HG03378 (cell line): Measurements from ENCODE around the gene AFF1.
A peak's percentile ranks its signal among the peaks of the same experiment; 100 is the strongest.
"Not testable (repeated sequence)": the region's sequence is repeated elsewhere in the genome, so short reads cannot be mapped to it uniquely, and the experiment has no call there.

Experiments used
- ATAC-seq: cut with Tn5 transposase; IDR thresholded peaks from one replicate; pipeline ENCODE4 v1.9.1; 2021; ENCODE audit warnings: mild to moderate bottlenecking, moderate library complexity; ENCODE audit not compliant: unreplicated experiment

The AFF1 gene

DNA sequence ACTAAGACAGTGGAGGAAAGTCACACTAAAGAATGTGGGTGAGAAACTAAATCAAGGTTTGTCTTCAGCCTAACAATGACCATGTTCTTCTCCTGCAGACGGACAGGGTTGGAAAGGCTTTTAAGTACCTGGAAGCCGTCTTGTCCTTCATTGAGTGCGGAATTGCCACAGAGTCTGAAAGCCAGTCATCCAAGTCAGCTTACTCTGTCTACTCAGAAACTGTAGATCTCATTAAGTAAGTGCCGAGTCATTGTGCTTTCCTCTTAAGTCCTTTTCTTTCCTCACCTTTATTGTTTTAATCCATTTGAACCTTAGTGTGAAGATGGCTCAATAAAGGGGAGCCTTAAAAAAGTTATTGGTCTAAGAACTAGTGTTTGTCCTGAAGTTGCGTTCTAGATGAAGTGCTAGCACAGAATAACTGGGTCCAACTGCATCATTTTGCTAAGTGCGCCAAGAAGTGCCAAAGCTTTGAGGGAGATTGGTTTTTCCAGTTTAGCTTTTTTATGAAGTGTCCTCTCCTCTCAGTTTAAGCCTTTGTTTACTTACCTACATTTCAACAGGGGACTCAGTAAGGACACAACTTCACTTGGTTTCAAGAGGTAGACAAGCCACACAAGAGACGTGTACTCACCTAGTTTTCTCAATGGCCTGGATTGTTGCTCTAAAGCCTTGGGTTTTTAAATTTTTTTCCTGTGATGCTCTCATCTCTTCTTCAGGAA is 196.3 kb downstream of the AFF1 start:
- no peak for ATAC-seq

DNA sequence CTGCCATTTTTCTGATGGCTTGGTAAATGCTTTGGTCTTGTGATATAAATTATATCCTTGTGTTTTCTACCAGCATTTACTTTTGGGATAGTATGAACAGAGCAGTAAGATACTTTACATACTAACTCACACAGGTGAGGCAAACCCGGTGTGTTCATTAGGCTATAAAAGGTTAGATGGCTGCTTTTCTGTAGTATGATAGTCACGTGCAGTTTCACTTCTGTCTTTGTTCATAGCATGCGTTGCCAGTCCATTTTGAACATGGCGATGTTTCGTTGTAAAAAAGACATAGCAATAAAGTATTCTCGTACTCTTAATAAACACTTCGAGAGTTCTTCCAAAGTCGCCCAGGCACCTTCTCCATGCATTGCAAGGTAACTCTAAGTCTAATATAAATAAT is 197.2 kb downstream of the AFF1 start:
- ATAC-seq: no peak

GRCh38 chr4:87133183-87133582 is 198.4 kb downstream of the AFF1 start:
- ATAC-seq: no peak

GRCh38 chr4:87134122-87134521 is 199.3 kb downstream of the AFF1 start:
- no peak for ATAC-seq

DNA sequence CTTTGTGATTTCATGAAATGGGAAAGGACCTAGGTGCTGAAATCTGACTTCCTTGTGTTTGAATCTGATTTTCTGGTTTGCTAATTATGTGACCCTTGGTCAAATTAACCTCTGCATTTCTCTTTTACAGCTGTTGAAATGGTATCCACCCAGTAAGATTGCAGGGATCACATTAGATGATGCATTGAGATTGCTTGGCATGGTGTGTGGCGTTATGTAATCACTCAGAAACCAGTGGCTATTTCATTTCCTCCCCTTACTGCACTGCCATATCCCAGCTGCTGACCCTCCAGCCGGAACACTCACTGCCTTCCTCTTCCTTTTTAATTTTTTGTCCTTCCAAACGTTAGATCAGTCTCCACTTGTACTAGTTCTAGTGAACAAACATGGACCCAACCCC is 206.6 kb downstream of the AFF1 start:
- no peak for ATAC-seq

- ATAC-seq: no peak
Observed at GRCh38 chr4:87144356-87144755, 209.5 kb downstream of the AFF1 start.

DNA sequence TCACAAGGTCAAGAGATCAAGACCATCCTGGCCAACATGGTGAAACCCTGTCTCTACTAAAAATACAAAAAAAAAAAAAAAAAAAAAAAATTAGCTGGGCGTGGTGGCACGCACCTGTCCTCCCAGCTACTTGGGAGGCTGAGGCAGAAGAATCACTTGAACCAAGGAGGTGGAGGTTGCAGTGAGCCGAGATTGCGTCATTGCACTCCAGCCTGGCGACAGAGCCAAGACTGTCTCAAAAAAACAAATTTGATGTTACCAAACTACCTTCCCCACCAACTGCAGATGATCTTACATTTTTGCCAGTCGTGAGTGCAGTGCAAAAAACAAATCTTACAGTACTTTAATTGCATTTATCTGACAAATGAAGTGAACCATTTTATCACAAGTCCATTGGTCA is 211.1 kb downstream of the AFF1 start:
- ATAC-seq: not testable (repeated sequence)

- ATAC-seq: no peak
Observed at GRCh38 chr4:87147116-87147515, 212.3 kb downstream of the AFF1 start.

DNA sequence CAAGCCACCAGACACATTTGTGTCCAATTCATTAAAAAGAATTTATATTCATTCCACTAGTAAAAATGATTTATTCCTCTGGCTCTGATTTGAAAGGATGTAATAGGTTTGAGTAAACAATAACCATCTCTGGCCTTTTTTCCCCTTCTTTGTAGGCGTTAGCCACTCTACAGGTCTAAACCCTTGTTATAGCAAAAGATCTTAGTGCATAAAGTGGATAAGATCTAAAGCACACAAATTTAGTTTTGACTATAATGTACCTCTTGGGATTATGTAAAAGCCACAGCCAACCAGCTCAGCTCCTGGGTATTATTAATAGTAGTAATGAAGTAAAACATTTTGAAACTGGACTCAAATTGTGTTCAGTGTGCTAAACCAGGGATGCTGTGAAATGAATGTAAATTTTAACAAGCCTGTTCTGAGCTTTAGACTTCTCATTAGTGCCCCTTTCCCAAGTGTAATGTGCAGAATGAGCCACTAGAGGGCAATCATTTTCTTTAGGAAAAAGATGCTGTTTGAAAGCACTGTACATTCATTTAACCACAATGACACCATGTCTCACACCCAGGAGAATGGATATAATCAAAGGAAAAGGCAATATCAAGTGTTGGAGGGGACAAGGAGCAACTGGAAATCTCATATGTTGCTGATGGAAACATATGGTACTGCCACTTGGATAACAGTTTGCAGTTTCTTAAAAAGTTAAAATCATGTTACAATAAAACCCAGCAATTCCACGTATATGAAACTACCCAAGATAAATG is 215.9 kb downstream of the AFF1 start:
- peak; percentile 76 for ATAC-seq

DNA sequence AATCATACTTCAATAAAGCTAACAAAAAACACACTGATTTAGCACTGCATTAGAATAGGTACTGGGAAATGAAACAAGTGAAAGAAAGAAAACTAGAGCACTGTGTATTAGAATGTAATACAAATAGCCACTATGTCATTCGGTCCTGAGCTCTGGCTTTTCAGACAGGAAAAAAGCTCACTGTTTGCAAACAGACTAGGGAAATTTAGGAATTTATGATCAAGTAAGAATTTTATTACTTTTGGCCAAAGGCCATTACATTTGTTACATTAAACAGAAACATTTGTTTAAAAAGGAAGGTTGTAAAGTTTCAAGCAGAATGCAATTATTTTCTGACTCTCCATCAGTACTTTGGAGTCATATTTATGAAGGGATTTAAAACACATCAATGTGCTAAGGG is 216.9 kb downstream of the AFF1 start:
- ATAC-seq: no peak

GRCh38 chr4:87152310-87153041 is 217.7 kb downstream of the AFF1 start:
- no peak for ATAC-seq

GRCh38 chr4:87153078-87153870 is 218.5 kb downstream of the AFF1 start:
- ATAC-seq: no peak

- ATAC-seq: no peak
Observed at GRCh38 chr4:87165892-87166291, 231.1 kb downstream of the AFF1 start.

DNA sequence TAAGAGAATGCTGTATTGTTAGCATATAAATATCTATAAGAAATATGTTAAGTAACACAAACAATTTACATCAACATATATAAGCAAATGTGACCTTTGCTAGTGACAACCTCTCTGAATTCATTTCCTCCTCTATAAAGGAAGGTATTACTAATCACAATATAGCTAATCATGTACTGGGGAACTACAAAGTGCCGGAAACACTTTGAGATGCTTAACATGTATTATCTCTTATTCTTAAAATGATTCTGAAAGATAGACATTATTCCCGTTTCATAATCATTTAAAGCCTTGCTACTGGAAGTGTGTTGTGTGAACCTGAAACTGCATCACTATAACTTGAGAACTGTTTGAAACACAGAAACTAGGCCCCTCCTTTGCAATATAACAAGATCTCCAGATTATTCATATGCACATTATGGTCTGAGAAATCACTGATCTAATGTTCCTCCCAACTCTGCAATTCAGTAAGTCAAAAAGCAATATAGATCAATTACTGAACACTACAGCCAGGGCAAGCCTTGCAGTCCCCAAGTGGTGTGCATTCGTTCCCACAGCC is 231.6 kb downstream of the AFF1 start:
- no peak for ATAC-seq

DNA sequence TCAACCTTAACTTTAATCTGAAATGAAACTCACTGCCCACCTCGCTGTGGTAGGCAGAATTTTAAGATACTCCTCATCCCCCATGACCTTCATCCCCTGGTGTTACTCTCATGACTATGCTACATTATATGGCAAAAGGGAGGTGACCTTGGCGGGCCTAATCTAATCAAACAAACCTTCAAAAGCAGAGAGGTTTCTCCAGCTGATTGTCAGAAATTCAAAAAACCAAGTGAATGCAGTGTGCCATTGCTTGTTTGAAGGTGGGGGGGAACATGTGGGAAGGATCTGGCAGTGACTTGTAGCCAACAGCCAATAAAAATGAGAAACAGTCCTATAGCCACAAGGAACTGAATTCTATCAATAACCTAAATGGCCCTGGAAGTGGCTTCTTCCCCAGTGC is 237.1 kb downstream of the AFF1 start:
- ATAC-seq: no peak

GRCh38 chr4:87174672-87175071 is 239.9 kb downstream of the AFF1 start:
- no peak for ATAC-seq

DNA sequence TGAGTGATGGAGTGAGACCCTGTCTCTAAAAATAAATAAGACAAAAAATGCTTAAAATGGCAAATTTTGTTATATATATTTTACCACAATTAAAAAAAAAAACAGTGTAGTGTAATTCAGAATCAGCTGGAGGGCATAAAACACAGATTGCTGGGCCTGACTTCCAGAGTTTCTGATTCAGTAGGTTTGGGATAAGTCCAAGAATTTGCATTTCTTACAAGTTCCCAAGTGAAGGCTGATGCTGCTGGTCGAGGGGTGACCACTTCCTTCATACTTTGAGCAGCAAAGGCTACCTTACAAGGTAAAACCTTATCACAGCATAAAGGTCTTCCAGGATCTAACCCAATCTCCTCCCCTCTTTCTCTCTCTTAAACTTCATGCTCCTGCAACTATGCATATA is 244.9 kb downstream of the AFF1 start:
- ATAC-seq: no peak

- ATAC-seq: no peak
Observed at GRCh38 chr4:87180767-87181166, 246.0 kb downstream of the AFF1 start.

GRCh38 chr4:87185146-87185870 is 250.5 kb downstream of the AFF1 start:
- no peak for ATAC-seq

- ATAC-seq: no peak
Observed at GRCh38 chr4:87188048-87188447, 253.2 kb downstream of the AFF1 start.
